Measurements from ENCODE around the gene MAPK11.

The MAPK11 gene

GRCh38 chr22:50250249-50250554, 20.0 kb downstream of the MAPK11 start:
- DNase-seq (ENCODE audit: low spot score): no peak
- Histone ChIP-seq H3K27ac (peak overlapping the region in 1 of 2 donors; percentile 76), H3K4me3 (peak overlapping the region; percentile 76)
- TF ChIP-seq CTCF (IDR thresholded peaks at IDR 0.05): no peak

- DNase-seq (ENCODE audit: low spot score): no peak
- no peak for TF ChIP-seq CTCF (IDR thresholded peaks at IDR 0.05)
- peak overlapping the region; percentile 76 for H3K4me3 ChIP-seq
- no peak overlapping the region for H3K27ac ChIP-seq
Observed at GRCh38 chr22:50249341-50250248, 20.6 kb downstream of the MAPK11 start.

GRCh38 chr22:50248196-50249081, 21.7 kb downstream of the MAPK11 start:
- no peak for DNase-seq (ENCODE audit: low spot score)
- TF ChIP-seq CTCF (IDR thresholded peaks at IDR 0.05): no peak
- Histone ChIP-seq H3K4me3 (no peak overlapping the region), H3K27ac (no peak overlapping the region)

- H3K4me3 ChIP-seq: no peak overlapping the region
- H3K27ac ChIP-seq: no peak overlapping the region
- TF ChIP-seq CTCF (IDR thresholded peaks at IDR 0.05): no peak
- no peak for DNase-seq (ENCODE audit: low spot score)
Observed at GRCh38 chr22:50247748-50248147, 22.4 kb downstream of the MAPK11 start.

- Histone ChIP-seq H3K4me3 (peak overlapping the region; percentile 98), H3K27ac (no peak overlapping the region)
- no peak for DNase-seq (ENCODE audit: low spot score)
- TF ChIP-seq CTCF (IDR thresholded peaks at IDR 0.05): no peak
Observed at GRCh38 chr22:50246242-50247175, 23.7 kb downstream of the MAPK11 start.

GRCh38 chr22:50245214-50246072, 24.7 kb downstream of the MAPK11 start:
- H3K27ac ChIP-seq: peak overlapping the region; percentile 86 to 99
- DNase-seq (ENCODE audit: low spot score): no peak
- TF ChIP-seq CTCF (IDR thresholded peaks at IDR 0.05): no peak
- H3K4me3 ChIP-seq: peak overlapping the region; percentile 98
